ENCODE measurements around the gene GRPEL2.
"Not testable (repeated sequence)": the region's sequence is repeated elsewhere in the genome, so short reads cannot be mapped to it uniquely, and the experiment has no call there.

The GRPEL2 gene

GRCh38 chr5:149398747-149399266, 53.5 kb downstream of the GRPEL2 start:
- DNase-seq (ENCODE audit: low read depth), result not testable (repeated sequence)

- no peak for DNase-seq (ENCODE audit: low read depth)
Measured at GRCh38 chr5:149399775-149400174, 54.5 kb downstream of the GRPEL2 start.

DNA sequence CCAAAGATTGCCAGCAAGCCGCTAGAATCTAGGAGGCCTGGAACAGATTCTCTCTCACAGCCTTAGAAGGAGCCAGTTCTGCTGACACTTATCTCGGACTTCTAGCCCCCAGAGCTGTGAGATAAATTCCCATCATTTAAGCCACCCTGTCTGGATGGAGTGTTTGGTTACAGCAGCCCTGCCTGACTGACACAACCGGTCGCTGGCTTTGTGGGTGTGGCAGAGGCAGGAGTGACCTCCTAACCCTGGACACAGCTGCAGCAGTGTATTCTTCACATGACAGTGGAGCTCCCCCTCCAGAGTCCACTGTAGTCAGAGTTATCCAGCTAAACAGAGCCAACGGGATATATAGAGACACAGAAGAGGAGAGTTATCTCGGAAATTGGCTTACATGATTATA, 55.0 kb downstream of the GRPEL2 start:
- no peak for DNase-seq (ENCODE audit: low read depth)

- no peak for DNase-seq (ENCODE audit: low read depth)
Measured at GRCh38 chr5:149401051-149401450, 55.8 kb downstream of the GRPEL2 start.

DNA sequence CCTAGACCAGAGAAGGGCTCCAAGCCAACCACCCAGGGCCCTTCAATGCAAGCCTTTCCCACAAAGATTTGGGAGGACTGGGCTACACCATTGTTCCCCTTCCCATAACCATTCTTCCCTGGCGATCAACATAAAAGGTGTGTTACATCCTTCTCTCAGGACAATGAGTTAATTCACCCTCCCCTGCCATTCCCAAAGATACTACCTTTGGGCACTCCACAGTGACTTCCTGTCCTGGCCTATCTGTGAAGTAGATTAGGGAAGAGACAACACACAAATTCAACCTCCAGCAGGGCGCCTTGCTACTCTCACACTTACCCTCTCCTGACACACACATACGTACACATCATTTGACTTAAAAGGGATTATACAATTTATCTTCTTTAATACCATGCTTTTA, 57.0 kb downstream of the GRPEL2 start:
- no peak for DNase-seq (ENCODE audit: low read depth)

Measured in stimulated activated CD8-positive, alpha-beta memory T cell treated with anti-CD3 and anti-CD28 coated beads, Interleukin-15, amount 100 ng/mL, for 24 hours (primary cell).